ENCODE results near the gene NPR2.

NPR2 gene

GRCh38 chr9:35800530-35800929 lies 9.1 kb downstream of the NPR2 start:
- DNase-seq (ENCODE audit: low read depth), result no peak

DNA sequence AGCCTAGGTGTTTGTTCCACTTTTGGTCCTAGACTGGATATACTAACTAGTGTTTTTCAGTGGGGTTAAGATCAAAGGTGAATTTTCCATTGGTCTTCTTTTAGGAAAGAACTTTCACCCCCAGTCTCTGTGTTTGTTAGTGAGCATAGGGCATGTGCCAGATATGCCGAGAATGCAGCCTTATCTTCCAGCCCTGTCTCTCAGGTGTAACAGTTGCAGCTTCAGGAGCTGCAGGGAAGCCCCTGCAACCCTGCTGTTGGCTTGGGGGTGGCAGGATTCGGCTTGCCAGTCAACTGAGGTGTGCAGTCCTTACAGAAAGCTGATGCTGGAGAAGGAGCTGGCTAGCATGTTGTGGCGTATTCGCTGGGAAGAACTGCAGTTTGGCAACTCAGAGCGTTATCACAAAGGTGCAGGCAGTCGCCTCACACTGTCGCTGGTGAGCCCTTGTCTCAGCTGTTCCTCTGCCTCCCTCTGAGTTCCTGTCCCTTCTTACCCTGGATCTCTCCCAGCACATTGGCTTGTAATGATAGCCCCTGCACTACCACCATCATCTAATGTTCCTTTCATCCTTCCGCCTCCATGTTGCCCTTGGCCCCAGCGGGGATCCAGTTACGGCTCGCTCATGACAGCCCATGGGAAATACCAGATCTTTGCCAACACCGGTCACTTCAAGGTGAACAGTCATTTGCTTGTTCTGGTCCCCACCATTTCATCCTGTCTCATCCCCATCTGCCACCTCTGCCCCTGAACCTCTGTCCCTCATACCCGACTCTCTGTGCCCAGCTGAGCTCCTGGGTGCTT lies 10.1 kb downstream of the NPR2 start:
- no peak for DNase-seq (ENCODE audit: low read depth)

DNA sequence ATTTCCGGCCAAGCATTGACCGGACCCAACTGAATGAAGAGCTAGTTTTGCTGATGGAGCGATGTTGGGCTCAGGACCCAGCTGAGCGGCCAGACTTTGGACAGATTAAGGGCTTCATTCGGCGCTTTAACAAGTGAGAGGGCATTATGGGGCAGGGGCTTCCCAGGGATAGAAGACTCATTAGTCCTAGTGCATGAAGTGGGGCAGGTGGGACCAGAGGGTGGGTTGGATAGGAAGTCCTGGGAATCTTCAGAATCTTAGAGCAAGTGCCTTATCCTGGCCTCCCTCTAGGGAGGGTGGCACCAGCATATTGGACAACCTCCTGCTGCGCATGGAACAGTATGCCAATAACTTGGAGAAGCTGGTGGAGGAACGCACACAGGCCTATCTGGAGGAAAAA lies 14.7 kb downstream of the NPR2 start:
- no peak for DNase-seq (ENCODE audit: low read depth)

GRCh38 chr9:35808433-35808832 lies 17.0 kb downstream of the NPR2 start:
- no peak for DNase-seq (ENCODE audit: low read depth)

GRCh38 chr9:35810122-35810521 lies 18.7 kb downstream of the NPR2 start:
- DNase-seq (ENCODE audit: low read depth), result no peak

DNA sequence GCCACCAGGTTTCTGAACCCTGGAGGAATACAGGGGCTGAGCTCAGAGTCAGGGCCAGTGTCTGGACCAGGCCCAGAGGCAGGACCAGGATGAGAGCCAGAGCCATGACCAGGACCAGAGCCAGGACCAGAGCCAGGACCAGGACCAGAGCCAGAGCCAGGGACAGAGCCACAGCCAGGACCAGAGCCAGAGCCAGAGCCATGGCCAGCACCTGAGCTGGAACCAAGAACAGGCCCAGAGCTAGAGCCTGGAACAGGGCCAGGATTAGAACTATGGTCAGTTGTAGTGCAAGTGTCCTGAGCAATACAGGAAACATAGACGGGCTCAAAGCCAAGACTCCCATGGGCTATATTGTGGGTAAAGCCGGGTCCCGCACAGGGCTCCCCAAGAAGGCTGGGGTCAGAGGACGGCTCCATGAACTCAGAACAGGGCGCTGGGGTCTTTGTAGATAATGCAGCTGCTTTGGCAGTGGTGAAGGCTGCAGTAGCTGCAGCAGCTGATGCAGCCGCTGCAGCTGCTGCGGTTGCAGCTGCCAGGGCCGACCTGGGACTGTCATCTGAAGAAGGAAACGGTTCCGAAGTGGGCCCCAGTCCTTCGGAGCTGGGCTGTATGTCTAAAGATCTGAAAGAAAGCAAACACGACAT lies 20.1 kb downstream of the NPR2 start:
- no peak for DNase-seq (ENCODE audit: low read depth)

DNA sequence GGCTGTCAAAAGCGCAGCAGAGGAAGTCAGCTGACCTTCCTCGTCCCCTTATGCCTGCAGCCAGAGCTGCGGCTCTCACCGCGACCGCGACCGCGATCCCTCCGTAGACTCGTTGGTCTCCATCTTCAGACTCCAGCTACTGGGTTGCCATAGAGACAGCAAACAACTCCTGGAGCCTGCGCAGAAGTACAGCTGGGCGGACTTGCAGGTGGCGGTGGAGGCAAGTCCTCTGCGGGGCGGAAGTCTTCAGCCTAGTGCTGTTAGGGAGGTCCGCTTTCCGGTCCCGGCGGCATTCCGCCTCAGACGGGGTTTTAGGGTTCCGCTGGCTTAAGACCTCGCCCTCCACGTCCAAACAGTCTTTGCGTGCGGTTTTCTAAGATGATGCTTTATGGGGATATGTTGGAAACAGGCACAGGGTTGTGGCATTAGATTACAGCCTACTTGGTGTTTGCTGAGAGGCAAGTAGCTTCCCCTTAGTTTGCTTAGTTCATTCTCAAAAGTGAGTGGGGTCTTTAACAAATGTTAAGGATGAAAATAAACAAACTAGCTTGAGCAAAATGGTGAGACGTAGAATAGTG lies 20.7 kb downstream of the NPR2 start, which contains the start of gene SPAG8:
Gene SPAG8, minus strand, starts transcription at position 238 of the 578 bp plus-strand sequence. Its CDS starts 115 bp downstream, at position 123.
- DNase-seq (ENCODE audit: low read depth), result peak; percentile 98

DNA sequence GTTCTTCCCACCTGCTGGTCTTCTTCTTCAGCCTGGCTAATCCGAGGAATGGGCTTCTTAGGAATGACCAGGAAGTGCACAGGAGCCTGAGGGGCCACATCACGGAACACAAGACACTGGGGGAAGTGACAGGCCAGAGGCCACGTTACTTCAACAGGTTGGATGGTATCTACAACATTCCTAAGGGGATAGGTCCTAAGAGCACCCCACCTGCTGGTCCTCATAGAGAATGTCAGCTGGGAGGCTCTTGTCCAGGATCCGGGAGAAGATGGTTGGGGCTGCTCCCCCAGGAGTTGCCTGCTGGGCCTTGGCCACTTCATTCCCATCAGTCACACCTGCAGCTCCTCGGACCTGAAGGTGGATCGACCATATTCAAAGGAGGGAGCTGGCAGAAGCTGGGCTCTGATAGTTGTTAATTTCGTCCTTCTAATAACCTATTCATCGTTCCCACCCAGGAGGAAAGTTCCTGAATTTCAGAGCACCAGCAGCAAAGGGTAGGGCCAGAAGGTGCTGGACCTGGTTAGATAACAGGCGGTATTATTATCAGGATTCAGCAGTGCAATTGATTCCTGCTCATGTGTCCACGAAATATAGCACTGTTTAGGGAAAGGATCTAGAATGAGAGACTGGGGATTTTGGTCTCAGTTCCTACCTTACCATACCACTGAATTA lies 22.2 kb downstream of the NPR2 start:
- DNase-seq (ENCODE audit: low read depth), result peak; percentile 43

DNA sequence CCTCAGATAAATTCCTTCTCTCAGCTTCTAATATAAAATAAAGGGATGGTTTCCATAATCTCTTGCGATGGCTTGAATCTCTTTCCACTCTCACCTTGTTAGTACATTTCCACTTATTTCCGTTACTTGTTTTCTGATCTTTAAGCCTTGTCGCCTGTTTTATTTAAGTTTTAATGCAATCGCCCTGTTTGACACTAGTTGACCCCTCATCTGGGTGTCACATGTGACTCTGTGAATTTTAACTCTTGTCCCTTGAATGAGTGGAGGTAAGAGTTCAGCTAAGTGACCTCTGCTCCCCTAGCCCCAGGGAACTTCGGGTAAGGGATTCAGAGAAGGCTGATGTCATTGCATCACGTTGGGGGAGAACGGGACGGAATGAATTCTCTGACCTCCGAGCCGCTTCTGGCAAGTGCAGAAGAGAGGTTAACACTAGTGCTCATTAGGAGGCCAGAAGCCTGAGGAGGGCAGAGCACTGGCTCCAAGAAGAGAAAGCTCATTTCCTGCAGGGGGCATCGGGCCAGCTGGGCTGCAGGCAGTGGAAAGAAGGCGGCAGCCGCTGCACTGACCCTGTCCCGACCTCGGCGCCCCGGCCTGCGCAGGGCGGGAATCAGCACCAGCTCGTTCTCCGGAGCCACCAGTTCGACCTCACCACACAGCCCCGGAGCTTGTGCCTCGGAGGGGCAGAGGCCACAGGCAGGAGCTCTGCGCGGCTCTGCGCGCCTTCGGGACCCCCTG lies 22.9 kb downstream of the NPR2 start:
- peak; percentile 55 for DNase-seq (ENCODE audit: low read depth)

GRCh38 chr9:35814841-35815543 lies 23.6 kb downstream of the NPR2 start, which contains the start of gene HINT2:
Gene HINT2 (minus strand): TSS chr9:35815042. CDS start chr9:35814979, 63 bp downstream.
- DNase-seq (ENCODE audit: low read depth), result peak; percentile 100

DNA sequence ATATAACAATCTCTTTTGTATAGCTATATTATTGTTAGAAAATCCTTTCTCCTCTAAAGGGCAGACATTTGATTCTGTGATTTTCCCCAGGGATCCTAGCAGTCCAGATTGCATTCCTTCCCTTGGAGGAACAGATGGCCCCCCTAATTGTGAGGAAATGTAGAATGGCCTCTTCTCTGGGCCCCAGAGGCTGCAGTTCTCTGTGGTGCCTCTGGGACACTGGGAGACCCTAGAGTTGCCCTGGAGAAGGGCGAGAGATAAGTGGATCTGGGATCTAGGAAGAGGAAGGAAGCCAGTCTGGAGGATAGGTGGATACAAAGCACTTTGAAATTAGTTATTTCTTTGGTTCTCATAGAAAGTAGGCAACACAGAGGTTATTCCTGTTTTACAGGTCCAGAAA lies 25.3 kb downstream of the NPR2 start:
- no peak for DNase-seq (ENCODE audit: low read depth)

DNA sequence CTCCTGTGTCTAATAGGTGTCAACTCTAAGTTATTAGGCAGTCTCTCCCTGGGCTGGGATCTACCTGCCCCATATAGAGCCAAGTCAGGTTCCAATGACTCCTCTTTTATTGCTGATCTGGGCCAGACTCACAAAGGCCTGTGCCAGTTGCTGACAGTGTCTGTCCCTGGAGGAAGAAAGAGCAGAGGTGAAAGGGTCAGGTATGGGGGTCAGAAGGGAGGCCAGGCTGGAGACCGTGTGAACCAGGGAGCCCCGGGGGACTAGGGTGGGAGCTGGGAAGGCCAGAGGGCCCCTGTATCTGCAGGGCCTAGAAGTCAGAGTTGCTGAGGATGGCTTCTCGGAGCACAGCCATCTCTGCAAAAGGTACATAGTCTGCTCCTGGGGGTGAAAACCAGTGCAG lies 26.9 kb downstream of the NPR2 start:
- DNase-seq (ENCODE audit: low read depth), result no peak

GRCh38 chr9:35820076-35820475 lies 28.7 kb downstream of the NPR2 start:
- DNase-seq (ENCODE audit: low read depth), result peak; percentile 88

- peak; percentile 27 for DNase-seq (ENCODE audit: low read depth)
Measured at GRCh38 chr9:35822926-35823325, 31.5 kb downstream of the NPR2 start.

- peak; percentile 72 for DNase-seq (ENCODE audit: low read depth)
Measured at GRCh38 chr9:35826071-35826701, 34.8 kb downstream of the NPR2 start.

DNA sequence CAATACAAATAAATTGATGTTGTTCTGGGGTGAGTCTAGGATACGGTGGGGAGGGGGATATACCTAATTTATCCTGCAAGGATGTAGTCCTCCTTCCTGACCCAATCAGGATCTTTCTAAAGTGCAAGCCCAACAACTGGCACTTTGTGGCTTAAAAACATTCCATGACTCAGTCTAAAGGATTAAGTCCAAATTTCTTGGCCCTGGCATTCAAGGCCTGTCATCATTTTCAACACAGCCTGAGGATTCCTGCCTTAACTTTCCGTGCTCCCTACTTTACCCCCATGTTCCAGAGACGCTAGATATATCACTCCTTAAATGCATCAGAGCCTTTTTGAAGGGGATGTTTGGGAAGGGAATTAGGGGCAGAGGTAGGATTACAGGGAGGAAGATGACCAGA lies 36.1 kb downstream of the NPR2 start:
- peak; percentile 83 for DNase-seq (ENCODE audit: low read depth)

DNA sequence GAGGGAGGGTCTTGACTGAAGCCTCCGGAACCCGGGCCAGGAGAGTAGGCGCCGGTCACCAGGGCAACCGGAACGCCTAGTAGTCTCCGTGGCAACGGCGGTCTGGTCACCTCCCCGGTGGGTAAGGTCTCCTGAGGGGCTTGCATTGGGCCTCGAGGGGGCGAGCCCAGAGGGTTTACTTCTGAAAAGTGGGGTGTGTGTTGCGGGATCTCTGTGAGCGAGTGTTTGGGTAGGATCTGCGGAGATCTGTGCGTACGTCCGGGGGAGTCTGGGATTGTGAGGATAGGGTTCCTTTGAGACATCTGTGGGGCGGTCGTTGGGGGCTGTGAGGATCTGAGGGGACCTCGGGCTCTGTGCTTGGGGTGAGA lies 37.3 kb downstream of the NPR2 start, which contains the start of gene FAM221B:
Gene FAM221B, minus strand, starts transcription at position 17 of the 368 bp plus-strand sequence. CDS start 2,571 bp downstream, outside the sequence.
- DNase-seq (ENCODE audit: low read depth), result no peak

GRCh38 chr9:35829084-35829763 lies 37.8 kb downstream of the NPR2 start, which contains the start of gene TMEM8B:
Gene TMEM8B (plus strand): TSS chr9:35829228. CDS start chr9:35829448, 220 bp downstream.
- peak; percentile 93 for DNase-seq (ENCODE audit: low read depth)

DNA sequence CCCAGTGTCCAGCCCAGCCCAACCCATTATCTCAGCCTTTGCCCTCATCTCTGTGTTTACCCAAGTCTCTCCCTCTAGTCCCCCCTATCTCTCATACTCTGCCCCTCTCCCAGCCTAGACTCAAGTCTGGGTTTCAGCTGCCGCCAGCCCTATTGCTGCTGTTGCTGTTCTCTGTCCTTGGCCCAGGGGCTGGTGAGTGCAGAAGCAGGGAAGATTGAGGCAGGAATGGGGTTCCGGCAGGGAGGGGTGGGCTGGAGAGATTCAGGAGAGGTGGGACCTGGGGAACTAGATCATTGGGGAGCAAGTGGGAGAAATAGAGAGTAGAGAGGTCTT lies 38.3 kb downstream of the NPR2 start:
- no peak for DNase-seq (ENCODE audit: low read depth)

- no peak for DNase-seq (ENCODE audit: low read depth)
Measured at GRCh38 chr9:35831040-35831439, 39.6 kb downstream of the NPR2 start.
